ENCODE measurements around the gene RPRML.
"Not testable (repeated sequence)": the region's sequence is repeated elsewhere in the genome, so short reads cannot be mapped to it uniquely, and the experiment has no call there.

RPRML gene

DNA sequence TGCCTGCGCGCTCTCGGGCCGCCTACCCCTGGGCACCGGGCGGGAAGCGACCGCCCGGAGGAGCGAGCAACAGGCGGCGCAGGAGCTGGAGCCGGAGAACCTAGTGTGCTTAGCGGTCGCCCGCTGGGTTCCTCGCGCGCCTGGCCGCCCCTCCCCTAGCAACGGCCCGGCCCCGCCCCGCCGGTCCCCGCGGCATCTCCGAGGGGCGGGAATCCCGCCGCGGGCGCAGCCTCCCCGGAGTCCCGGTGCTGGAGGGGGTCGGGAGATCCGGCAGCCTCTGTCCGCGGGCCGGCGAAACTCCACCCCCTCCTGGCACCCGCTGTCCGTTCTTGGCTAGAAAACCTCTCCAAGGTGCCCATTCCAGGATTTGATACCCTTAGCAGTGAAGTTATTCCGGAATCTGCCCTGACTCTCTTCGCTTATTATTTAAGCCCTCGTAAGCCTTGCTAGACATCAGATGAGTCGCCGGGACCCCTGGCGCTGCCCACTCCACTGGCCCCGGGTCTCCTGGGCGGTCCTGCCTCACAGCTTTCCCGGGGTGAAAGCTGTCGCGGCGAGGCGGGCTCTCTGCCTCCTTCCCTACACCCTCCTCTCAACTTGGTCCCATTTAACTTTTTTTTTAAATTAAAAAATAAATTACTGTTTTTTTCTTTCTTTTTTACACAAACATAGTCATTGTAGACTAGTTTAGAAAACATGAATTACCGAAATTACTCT lies at the start of gene RPRML:
Gene RPRML, minus strand, starts transcription at position 107 of the 717 bp plus-strand sequence. CDS start 246 bp downstream, outside the sequence.
- Histone ChIP-seq H3K4me3 (ENCODE audit: insufficient read length, low read depth) (peak within 1 kb of the TSS; percentile 84), H3K4me1 (ENCODE audit: insufficient read depth, insufficient read length) (peaks cover 16% of the 10 kb centered on the region)
- no peak for TF ChIP-seq SUZ12 (IDR thresholded peaks at IDR 0.05; ENCODE audit: extremely low read depth, insufficient read depth, insufficient read length)
- no peak for TF ChIP-seq YY1 (IDR thresholded peaks at IDR 0.05; ENCODE audit: insufficient read depth, insufficient read length)
- no peak for TF ChIP-seq ZNF274 (IDR thresholded peaks at IDR 0.05; ENCODE audit: low read depth, low read length)

DNA sequence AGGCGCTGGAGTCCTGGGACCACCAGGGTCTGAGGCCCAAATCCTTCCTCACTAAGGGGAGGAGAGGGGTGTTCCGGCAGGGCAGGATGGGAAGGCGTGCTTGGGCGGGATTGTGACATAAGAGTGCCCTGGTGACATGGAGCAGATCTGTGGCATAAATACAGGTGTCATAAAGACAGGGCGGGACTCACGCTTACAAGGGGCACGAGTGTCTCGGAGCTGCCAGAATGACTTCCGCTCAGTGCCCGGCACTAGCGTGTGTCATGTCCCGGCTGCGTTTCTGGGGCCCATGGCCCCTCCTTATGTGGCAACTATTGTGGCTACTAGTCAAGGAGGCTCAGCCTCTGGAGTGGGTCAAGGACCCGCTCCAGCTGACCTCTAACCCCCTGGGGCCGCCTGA lies 37.9 kb upstream of the RPRML start:
- H3K4me1 ChIP-seq (ENCODE audit: insufficient read depth, insufficient read length); H3K4me3 ChIP-seq (ENCODE audit: insufficient read length, low read depth); H3K9ac ChIP-seq (ENCODE audit: insufficient read length, low read depth); H3K36me3 ChIP-seq (ENCODE audit: insufficient read depth, insufficient read length, low read length); DNase-seq (ENCODE audit: low read depth, low spot score); H3K9me3 ChIP-seq (ENCODE audit: insufficient read depth, low read length); H3K27me3 ChIP-seq (ENCODE audit: insufficient read depth, insufficient read length): not testable (repeated sequence)

More for the DNA sequence above, at the start of gene RPRML:
- DNase-seq (ENCODE audit: low read depth, low spot score), result no peak
- Histone ChIP-seq H3K9ac (ENCODE audit: insufficient read length, low read depth) (peak within 1 kb of the TSS; percentile 76), H3K9me3 (ENCODE audit: insufficient read depth, low read length) (no peaks in the 10 kb centered on the region), H3K36me3 (ENCODE audit: insufficient read depth, insufficient read length, low read length) (no peaks in the 10 kb centered on the region), H3K27me3 (ENCODE audit: insufficient read depth, insufficient read length) (peaks cover 16% of the 10 kb centered on the region)

DNA sequence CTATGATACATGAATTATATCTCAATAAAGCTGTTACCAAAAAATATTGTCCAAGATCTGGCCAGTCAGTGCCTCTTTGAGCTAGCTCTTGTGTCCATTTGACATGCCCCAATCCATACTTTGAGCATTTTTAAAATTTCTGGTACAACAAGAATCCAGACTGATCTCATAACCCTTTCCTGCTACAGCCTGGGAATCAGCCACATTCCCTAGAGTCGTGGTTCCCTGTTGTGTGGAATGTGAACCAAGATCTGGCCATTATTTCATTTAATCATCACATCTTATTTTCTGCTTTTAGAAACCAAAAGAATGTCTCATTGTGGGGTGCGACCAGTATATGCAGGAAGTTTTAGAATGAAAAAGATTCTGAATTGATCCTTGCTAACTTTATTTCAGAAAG lies 34.3 kb upstream of the RPRML start:
- TF ChIP-seq ZNF274 (IDR thresholded peaks at IDR 0.05; ENCODE audit: low read depth, low read length) (no peak), YY1 (IDR thresholded peaks at IDR 0.05; ENCODE audit: insufficient read depth, insufficient read length) (no peak), SUZ12 (IDR thresholded peaks at IDR 0.05; ENCODE audit: extremely low read depth, insufficient read depth, insufficient read length) (no peak)
- H3K27me3 ChIP-seq (ENCODE audit: insufficient read depth, insufficient read length), result no peaks in the 10 kb centered on the region
- H3K4me1 ChIP-seq (ENCODE audit: insufficient read depth, insufficient read length), result no peaks in the 10 kb centered on the region
- H3K36me3 ChIP-seq (ENCODE audit: insufficient read depth, insufficient read length, low read length), result no peaks in the 10 kb centered on the region
- DNase-seq (ENCODE audit: low read depth, low spot score), result no peak
- no peak overlapping the region for H3K9ac ChIP-seq (ENCODE audit: insufficient read length, low read depth)
- H3K4me3 ChIP-seq (ENCODE audit: insufficient read length, low read depth), result no peak overlapping the region
- no peaks in the 10 kb centered on the region for H3K9me3 ChIP-seq (ENCODE audit: insufficient read depth, low read length)

DNA sequence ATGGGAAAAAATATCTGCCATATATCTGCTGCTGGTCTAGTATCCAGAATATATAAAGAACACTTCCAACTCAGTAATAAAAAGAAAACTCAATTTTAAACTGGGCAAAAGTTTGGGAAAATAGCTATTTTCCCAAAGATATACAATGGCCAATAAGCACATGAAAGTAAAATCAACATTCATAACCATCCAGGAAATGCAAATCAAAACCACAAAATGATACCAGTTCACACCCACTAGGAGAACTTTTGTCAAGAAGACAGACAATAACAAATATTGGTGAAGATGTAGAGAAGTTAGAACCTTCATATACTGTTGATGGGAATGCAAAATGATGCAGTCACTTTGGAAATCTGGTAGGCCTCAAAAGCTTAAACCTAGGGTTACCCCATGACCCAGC lies 33.4 kb upstream of the RPRML start:
- H3K27me3 ChIP-seq (ENCODE audit: insufficient read depth, insufficient read length), result no peaks in the 10 kb centered on the region
- H3K4me3 ChIP-seq (ENCODE audit: insufficient read length, low read depth), result no peak overlapping the region
- TF ChIP-seq SUZ12 (IDR thresholded peaks at IDR 0.05; ENCODE audit: extremely low read depth, insufficient read depth, insufficient read length), result no peak
- no peak for TF ChIP-seq YY1 (IDR thresholded peaks at IDR 0.05; ENCODE audit: insufficient read depth, insufficient read length)
- no peak for TF ChIP-seq ZNF274 (IDR thresholded peaks at IDR 0.05; ENCODE audit: low read depth, low read length)
- no peaks in the 10 kb centered on the region for H3K9me3 ChIP-seq (ENCODE audit: insufficient read depth, low read length)
- no peaks in the 10 kb centered on the region for H3K36me3 ChIP-seq (ENCODE audit: insufficient read depth, insufficient read length, low read length)
- no peak for DNase-seq (ENCODE audit: low read depth, low spot score)
- no peak overlapping the region for H3K9ac ChIP-seq (ENCODE audit: insufficient read length, low read depth)
- H3K4me1 ChIP-seq (ENCODE audit: insufficient read depth, insufficient read length), result no peaks in the 10 kb centered on the region

DNA sequence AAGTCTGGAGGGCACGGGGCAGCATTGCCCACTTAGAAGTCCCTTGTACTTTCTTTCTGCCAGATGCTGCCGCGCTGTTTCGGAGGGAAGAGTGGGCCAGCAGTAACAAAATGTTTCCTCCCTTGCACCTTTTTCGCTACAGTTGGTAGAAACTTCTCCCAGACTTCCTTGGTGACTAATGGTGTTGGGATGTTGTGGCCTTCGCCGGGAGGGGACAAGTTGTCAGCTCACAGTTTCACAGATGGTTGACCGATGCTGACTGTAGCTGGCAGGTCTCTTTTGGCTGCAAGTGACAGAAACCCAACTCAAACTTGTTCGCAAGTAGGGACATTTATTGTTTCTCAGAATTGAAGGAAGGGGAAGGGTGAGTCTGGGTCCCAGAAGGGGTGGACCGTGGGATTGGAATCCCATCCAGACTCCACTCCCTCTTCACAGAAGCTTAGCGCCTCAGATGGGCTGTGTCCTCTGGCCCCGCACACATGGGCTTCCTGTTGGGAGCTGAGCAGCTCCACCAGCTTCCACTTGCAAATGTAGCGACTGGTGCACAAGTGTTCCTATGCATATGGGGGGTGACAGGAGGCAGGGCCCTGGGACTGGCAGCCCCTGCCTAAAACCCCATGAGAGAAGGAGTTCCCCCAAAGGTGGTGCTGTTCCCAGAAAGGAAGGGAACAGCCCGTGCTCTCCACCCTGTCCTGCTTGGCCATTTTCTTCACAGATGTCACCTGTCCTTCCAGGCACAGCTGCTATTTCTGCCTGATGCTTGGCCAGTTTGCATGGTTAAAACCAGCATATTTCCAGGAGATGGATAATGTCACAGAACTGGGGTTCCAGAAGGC lies 30.9 kb upstream of the RPRML start:
- H3K9me3 ChIP-seq (ENCODE audit: insufficient read depth, low read length), result no peaks in the 10 kb centered on the region
- H3K9ac ChIP-seq (ENCODE audit: insufficient read length, low read depth), result no peak overlapping the region
- no peak for TF ChIP-seq YY1 (IDR thresholded peaks at IDR 0.05; ENCODE audit: insufficient read depth, insufficient read length)
- no peak for TF ChIP-seq ZNF274 (IDR thresholded peaks at IDR 0.05; ENCODE audit: low read depth, low read length)
- no peak for TF ChIP-seq SUZ12 (IDR thresholded peaks at IDR 0.05; ENCODE audit: extremely low read depth, insufficient read depth, insufficient read length)
- no peak overlapping the region for H3K4me3 ChIP-seq (ENCODE audit: insufficient read length, low read depth)
- no peaks in the 10 kb centered on the region for H3K27me3 ChIP-seq (ENCODE audit: insufficient read depth, insufficient read length)
- no peaks in the 10 kb centered on the region for H3K4me1 ChIP-seq (ENCODE audit: insufficient read depth, insufficient read length)
- H3K36me3 ChIP-seq (ENCODE audit: insufficient read depth, insufficient read length, low read length), result no peaks in the 10 kb centered on the region
- DNase-seq (ENCODE audit: low read depth, low spot score), result no peak

DNA sequence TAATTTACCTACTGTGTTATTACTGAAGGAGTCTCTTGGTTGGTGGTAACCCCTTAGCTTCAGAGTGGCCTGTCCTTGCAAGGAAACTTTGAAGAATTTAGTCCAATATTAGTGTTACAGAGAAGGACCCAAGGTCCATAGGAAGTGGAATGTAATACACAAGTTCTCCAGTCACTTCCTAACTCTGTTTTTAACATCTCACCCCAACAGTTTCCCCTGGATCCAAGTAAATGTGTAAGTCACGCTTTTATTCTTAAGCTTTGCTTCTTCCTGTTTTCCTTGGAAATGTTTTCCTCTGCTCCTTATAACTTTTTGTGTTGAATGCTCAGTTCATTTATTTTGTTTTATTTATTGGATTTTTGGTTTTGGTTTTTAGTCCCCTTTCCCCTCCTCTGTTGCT lies 25.9 kb upstream of the RPRML start:
- Histone ChIP-seq H3K4me1 (ENCODE audit: insufficient read depth, insufficient read length) (no peaks in the 10 kb centered on the region), H3K27me3 (ENCODE audit: insufficient read depth, insufficient read length) (no peaks in the 10 kb centered on the region), H3K36me3 (ENCODE audit: insufficient read depth, insufficient read length, low read length) (no peaks in the 10 kb centered on the region), H3K9ac (ENCODE audit: insufficient read length, low read depth) (no peak overlapping the region), H3K9me3 (ENCODE audit: insufficient read depth, low read length) (no peaks in the 10 kb centered on the region), H3K4me3 (ENCODE audit: insufficient read length, low read depth) (no peak overlapping the region)
- no peak for TF ChIP-seq SUZ12 (IDR thresholded peaks at IDR 0.05; ENCODE audit: extremely low read depth, insufficient read depth, insufficient read length)
- no peak for TF ChIP-seq YY1 (IDR thresholded peaks at IDR 0.05; ENCODE audit: insufficient read depth, insufficient read length)
- no peak for TF ChIP-seq ZNF274 (IDR thresholded peaks at IDR 0.05; ENCODE audit: low read depth, low read length)
- no peak for DNase-seq (ENCODE audit: low read depth, low spot score)

DNA sequence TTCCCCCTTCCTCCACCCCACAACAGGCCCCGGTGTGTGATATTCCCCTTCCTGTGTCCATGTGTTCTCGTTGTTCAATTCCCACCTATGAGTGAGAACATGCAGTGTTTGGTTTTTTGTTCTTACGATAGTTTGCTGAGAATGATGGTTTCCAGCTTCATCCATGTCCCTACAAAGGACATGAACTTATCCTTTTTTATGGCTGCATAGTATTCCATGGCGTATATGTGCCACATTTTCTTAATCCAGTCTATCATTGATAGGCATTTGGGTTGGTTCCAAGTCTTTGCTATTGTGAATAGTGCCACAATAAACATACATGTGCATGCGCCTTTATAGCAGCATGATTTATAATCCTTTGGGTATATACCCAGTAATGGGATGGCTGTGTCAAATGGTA lies 24.8 kb upstream of the RPRML start:
- not testable (repeated sequence) for H3K27me3 ChIP-seq (ENCODE audit: insufficient read depth, insufficient read length); H3K4me3 ChIP-seq (ENCODE audit: insufficient read length, low read depth); H3K36me3 ChIP-seq (ENCODE audit: insufficient read depth, insufficient read length, low read length); H3K9ac ChIP-seq (ENCODE audit: insufficient read length, low read depth); DNase-seq (ENCODE audit: low read depth, low spot score); H3K9me3 ChIP-seq (ENCODE audit: insufficient read depth, low read length); H3K4me1 ChIP-seq (ENCODE audit: insufficient read depth, insufficient read length)
